ENCODE data around the gene NCBP2L.

NCBP2L gene

GRCh38 chrX:107777536-107777832 is at the start of gene NCBP2L:
NCBP2L (plus strand) TSS chrX:107777733; CDS start chrX:107794221, 16,488 bp downstream.
- DNase-seq: no peak

GRCh38 chrX:107728371-107729099 is 49.0 kb upstream of the NCBP2L start:
- no peak for DNase-seq

DNA sequence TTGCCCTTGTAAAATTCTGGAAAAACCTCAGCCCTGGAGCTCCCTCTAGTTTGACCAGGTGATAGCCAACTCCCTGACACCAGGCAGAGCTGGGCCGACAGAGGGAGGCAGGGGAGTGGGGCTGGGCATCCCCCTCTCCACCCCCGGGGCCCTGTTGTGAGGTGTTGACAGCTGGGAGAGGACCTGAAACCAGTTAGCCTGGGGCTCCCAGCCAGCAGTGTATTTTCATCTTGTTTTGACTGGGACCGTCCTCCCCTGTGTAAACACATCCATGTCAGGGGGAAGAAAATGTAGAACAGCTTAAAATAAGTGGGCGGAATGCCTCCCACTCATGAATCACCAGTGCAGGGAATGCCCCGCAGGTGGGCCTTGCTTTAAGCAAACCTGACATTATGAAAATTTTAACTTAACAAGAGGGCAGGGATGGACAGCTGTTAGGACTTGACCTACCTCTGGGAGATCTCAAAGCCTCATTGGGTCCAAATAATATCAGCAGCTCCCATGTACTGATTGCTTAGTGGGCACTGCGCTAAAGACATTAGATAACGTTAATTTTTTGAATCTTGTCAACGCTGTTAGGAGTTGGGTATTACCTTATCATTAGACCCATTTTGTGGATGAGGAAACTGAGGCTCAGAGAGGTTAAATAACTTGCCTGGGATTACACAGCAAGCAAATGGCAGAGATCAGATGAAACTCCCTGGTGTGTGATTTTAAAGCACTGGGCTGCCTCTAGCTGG is 47.8 kb upstream of the NCBP2L start:
- DNase-seq: no peak

DNA sequence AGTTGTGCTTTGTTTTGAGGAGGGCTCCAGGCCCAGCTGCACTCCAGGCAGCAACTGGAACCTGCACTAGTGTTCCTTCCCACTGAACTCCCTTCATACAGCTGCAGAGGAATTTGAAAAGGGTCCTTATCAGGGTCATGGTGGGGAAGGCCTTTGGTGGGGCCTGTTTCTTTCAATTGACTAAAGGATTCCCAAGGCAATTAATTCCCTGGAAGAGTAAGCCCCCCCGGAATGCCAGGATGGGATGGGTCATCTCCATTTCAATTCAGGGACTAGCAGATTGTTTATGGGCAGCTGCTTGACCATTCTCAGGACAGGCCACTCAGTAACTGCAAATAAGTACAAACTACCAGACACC is 47.3 kb upstream of the NCBP2L start:
- no peak for DNase-seq

GRCh38 chrX:107730991-107731766 is 46.4 kb upstream of the NCBP2L start:
- no peak for DNase-seq

DNA sequence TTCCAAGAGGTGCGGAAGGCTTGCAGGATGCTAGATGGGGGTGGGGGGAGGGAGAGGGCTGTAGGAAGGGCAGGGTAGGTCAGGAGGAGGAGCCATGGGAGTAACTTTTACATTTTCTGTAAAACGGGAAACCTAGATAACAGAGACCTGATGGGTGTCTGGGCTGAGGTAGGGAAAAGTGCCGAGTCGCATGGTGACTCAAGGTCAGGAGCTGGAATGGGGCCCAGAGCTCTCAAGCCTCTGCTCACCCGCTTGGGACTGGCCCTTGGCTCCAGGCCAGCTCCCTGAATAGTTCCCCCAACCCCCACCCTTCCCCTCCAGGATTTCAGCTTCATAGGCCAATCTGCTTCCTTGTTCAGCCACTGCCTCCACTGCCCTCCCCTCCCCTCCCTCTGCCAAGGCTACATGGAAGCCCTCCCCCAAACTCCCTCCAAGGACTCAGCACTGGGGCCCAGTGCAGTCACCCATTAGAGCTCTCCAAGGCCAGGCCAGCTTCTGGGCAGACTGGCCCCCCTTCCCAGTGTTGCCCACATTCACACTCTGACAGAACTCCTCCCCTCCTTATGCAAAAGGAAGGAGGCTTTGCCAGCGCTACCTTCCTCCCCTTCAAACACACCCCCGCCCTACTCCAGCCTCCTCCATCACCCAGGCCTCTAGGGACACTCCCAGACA is 45.6 kb upstream of the NCBP2L start:
- peak; percentile 63 for DNase-seq

GRCh38 chrX:107733686-107734085 is 43.8 kb upstream of the NCBP2L start:
- DNase-seq: no peak

GRCh38 chrX:107734646-107735045 is 42.9 kb upstream of the NCBP2L start:
- peak; percentile 8 for DNase-seq

DNA sequence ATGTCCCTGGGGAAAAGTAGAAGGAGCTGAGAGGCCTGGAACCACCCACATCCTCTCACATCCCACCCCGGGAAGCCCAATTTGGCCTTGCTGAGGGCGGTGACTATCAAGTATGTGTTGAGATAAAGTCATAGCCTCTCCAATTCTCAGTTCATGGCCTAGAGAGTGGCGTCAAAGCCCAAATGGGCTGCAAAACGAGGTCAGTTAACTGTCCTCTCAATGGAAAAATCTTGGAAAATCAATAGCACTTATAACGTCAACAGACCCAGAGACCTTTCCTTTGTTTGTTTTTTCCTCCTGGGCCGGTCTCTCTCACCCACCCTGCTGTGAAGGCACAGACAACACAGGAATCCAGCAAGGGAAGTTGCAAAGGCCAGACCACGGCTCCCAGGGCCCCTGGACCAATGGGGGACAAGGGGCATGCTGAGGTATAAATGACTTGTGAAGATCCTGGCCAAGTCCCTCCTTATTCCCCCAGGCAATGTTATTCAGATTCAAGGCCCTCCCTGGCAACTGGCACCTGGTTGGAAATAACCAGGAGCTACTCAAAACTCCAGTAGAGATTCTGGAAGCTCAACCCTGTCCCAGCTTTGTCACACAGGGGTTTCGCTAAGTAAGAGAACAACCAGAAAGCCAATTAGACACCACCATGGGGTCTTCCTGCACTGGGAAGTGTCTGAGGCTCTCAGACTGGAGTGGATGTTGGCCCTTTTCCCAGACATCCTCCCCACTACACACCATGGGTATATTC is 40.6 kb upstream of the NCBP2L start:
- no peak for DNase-seq

GRCh38 chrX:107738272-107738671 is 39.3 kb upstream of the NCBP2L start:
- no peak for DNase-seq

DNA sequence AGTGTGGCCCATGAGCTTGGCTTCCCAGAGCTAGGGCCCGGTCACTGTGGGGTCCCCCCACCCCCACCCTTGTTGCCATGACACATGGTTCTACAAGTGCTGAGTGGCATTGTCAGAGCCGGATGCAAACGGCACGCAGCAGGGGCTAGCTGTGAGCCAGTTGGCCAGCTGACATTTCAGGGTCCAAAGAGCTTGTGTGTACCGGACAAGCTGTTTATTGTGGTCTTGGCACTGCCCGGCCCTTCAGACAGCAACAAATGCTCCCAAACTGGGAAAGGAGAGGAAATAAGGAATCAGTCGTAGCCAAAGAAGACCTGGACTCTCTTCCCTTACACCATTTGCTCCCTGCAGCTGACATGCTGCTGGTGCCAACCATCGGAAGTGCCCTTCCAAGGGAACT is 38.8 kb upstream of the NCBP2L start:
- DNase-seq: no peak

- no peak for DNase-seq
Observed at GRCh38 chrX:107739541-107739940, 38.0 kb upstream of the NCBP2L start.

- DNase-seq: no peak
Observed at GRCh38 chrX:107741404-107741790, 36.1 kb upstream of the NCBP2L start.

DNA sequence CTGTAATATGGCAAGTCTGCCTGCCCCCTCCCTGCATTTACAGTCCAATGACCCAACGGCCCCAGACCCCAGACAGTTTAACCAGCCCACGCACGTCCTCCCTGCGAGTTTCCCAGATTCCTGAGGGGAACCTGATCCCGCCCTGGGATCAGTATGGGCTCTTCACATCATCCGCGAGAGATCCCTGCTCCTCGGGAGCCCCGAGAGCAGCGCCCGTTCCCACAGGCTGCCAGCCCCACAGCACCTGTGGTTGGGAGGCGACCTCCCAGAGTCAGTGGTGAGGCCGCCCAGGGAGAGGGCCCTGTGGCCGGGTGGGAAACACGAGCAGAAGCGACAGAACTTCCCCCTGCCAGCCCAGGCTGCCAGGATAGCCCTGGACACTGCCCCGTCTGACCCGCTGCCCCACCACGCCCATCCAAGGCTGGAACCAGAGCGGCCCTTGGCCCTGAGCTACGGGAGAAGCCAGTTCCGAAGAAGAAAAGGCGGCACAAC is 34.8 kb upstream of the NCBP2L start:
- DNase-seq: no peak

- DNase-seq: no peak
Observed at GRCh38 chrX:107743995-107744394, 33.5 kb upstream of the NCBP2L start.

DNA sequence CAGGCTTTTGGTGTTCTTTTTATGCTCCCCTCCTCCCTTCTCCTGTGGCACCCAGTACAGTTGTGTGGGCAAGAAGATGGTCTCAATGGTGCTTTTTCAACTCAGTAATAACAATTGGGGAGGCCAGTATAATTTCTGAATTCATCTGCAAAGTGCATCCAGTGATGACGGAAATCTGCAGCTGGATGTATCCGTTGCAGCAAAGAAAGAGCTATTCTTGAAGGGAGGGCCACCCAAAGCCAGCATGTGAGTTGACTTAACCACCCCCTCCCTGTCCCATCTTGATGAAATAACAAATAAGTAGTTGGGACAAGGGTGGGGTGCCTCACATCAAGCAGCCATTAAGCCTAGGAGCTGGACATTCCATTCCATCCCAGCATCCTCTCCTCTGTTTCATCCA is 32.7 kb upstream of the NCBP2L start:
- no peak for DNase-seq

- peak; percentile 88 for DNase-seq
Observed at GRCh38 chrX:107747596-107748161, 29.9 kb upstream of the NCBP2L start.

GRCh38 chrX:107748506-107748905 is 29.0 kb upstream of the NCBP2L start:
- DNase-seq: peak; percentile 56

- no peak for DNase-seq
Observed at GRCh38 chrX:107750263-107750662, 27.3 kb upstream of the NCBP2L start.

GRCh38 chrX:107750861-107751445 is 26.6 kb upstream of the NCBP2L start:
- no peak for DNase-seq

DNA sequence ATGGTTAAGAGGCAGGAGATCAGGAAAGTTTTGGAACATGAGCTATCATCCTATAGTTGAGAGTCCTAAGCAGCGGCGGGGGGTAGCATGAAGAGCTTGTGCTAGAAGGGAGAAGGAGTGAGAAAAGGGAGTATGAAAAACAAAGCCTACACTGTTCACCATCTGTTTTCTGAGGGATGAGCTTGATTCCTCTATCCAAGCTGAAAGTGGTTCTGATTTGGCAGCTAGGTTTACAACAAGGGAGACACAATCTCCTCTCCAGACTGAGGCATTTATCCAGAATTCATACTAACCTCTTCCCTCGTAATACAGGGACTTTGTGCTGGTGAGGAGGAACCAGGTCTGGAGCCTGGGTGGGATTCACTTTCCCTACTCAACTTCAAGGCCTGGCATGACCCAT is 25.5 kb upstream of the NCBP2L start:
- DNase-seq: no peak

GRCh38 chrX:107752714-107753113 is 24.8 kb upstream of the NCBP2L start:
- no peak for DNase-seq
